ENCODE measurements around the gene LRRIQ4. TPM values are rescaled to one million over a fixed set of nuclear protein-coding genes. Genes with fewer than 3 reads are reported as not detected.
A peak's percentile ranks its signal among the peaks of the same experiment; 100 is the strongest.

LRRIQ4 gene
- total RNA-seq, 2 donors from 2014 or later: 0.21 to 0.32 TPM

DNA sequence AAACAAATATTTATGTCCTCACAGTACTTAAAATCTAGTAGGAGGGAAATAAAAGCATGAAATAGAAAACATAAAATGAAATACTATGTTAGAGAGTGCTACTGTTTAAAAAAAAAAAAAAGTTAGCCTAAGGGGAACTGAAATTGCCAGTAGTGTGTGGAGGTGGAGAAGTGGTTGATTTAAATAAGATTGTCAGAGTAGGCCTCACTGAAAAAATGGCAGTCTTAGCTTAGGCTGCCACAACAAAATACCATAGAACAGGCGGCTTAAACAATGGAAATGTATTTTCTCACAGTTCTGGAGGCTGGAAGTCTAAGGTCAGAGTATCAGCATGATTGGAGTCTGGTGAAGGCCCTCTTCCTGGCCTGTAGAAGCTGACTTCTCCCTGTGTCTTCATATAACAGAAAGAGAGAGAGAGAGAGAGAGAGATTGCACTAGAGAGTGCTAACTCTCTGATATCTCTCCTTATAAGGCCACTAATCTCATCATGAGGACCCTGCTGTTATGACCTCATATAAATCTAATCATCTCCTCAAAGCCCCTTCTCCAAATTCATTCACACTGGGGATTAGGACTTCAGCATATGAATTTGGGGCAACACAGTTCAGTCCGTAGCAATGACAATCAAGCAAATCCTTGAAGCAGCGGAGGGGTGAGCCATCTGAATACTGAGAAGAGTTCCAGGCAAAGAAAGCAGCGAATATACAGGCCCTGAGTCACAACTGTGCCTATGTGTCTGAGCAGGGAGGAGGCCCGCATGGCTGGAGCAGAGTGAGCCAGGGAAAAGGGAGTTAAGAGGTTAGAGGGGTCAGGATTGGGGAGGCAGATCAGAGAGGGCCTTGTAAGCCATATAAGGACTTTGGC, 23.6 kb downstream of the LRRIQ4 start:
- ATAC-seq (no peak), DNase-seq (ENCODE audit: low spot score in 2 of 2) (no peak)
- Mint-ChIP-seq H3K9me3 (no peaks in the 10 kb centered on the region), H3K27ac (no peak overlapping the region), H3K36me3 (no peaks in the 10 kb centered on the region)

DNA sequence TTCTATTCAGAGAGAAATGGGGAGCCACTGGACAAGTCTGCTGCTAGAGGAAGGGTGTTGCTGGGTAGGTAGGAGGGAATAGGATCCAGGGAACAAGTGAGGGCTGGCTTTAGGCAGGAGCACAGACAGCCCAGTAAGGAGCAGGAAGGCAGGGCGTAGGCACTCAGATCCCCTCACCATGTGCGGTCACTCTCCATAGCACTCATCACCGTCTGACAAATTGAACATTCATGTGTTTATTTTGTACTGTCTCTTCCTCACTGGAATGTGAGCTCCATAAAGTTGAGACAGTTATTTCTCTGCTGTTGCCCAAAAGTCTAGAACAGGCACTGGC, 24.2 kb downstream of the LRRIQ4 start:
- Mint-ChIP-seq H3K9me3 (no peaks in the 10 kb centered on the region), H3K36me3 (no peaks in the 10 kb centered on the region), H3K27ac (no peak overlapping the region)
- ATAC-seq (no peak), DNase-seq (ENCODE audit: low spot score in 2 of 2) (no peak)

DNA sequence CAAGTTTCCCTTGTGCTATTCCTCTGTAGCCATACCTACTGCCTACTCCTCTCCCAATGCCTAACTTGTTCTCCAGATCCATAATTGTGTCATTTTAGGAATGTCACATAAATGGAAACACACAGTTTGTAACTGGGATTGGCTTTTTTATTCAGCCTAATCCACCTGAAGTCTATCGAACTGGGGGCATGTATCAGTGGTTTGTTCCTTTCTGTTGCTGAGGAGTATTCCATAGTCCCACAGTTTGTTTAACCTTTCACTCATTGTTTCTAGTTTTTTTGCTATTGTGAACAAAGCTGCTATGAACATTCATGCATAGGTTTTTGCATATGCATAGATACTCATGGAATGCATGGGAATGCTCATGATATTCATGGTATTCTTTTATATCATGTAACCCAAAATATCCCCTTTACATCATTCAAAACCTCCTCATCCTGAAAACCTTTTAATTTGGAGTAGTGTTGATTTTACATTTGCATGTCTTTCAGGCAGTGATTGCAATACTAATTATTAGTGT, 25.9 kb downstream of the LRRIQ4 start:
- DNase-seq (ENCODE audit: low spot score in 2 of 2) (no peak), ATAC-seq (no peak)
- H3K9me3 Mint-ChIP-seq: no peaks in the 10 kb centered on the region
- no peak overlapping the region for H3K27ac Mint-ChIP-seq
- H3K36me3 Mint-ChIP-seq: no peaks in the 10 kb centered on the region

DNA sequence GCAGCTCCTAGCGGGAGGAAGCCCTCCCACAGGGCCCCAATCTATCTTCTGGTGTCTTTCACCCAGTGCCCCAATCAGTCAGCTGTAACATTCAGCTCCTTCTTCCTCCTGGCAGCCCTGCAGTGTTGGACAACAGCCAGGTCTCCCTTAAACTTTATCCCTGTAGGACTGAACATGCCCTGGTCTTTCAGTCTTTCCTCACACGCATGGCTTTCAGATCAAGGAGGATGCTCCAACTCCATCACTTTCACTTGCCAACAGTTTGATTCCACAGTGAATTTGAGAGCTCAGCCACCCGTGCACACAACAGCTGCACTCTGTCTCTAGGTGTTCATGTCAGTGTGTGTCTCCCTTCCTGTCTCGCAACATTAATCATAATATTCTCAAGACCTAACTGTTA, 28.5 kb downstream of the LRRIQ4 start:
- DNase-seq (ENCODE audit: low spot score in 2 of 2): no peak
- Mint-ChIP-seq H3K9me3 (no peaks in the 10 kb centered on the region), H3K36me3 (no peaks in the 10 kb centered on the region)

DNA sequence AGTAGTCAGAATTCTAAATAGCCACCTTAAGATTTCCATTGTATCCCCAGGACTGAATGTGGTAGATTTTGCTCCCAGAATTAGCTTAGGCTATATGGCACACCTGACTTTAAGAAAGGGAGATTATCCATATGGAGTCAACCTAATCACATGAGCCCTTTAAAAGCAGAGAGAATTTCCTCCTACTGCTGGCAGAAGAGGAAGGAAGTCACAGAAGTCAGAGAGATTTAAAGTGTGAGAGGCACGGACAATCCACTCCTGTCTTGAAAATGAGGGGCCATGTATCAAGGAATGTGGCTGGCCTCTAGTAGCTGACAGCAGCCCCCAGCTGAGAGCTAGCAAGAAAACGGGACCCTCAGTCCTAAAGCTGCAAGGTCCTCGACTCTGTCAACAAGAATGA, 30.3 kb downstream of the LRRIQ4 start:
- Mint-ChIP-seq H3K27ac (no peak overlapping the region), H3K9me3 (no peaks in the 10 kb centered on the region), H3K36me3 (no peaks in the 10 kb centered on the region)
- ATAC-seq (no peak), DNase-seq (ENCODE audit: low spot score in 2 of 2) (no peak)

More for the DNA sequence above, 28.5 kb downstream of the LRRIQ4 start:
- no peak overlapping the region for H3K27ac Mint-ChIP-seq
- ATAC-seq: no peak

DNA sequence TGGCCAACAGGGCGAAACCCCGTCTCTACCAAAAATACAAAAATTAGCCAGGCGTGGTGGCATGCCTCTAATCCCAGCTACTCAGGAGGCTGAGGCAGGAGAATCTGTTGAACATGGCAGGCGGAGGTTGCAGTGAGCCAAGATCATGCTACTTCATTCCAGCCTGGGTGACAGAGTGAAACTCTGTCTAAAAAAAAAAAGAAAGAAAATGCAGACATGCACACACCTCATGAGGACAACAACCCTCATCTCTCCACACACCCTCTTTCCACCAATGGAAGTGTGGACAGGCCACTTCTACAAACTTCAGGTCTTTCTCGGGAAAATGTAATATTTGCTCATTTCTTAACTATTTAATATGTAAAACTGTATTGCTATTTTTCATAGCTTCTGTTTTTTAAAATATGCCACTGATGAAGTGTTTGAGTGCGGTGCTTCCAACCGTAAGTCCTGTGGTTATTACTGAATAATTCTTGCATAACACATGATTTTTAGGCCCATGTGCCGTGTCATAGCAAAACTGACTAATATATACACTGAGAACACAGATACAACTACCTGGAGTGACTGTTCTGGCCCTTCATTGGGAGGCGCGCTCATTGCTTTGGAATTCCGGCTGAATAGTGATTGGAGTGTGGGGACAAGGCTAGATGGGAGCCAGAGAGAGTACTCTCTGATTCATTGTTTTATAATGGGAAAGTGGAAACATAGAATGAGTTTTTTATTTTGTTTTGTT, 34.0 kb downstream of the LRRIQ4 start:
- no peak for DNase-seq (ENCODE audit: low spot score in 2 of 2)
- Mint-ChIP-seq H3K9me3 (no peaks in the 10 kb centered on the region), H3K36me3 (no peaks in the 10 kb centered on the region), H3K27ac (no peak overlapping the region)
- ATAC-seq: no peak

DNA sequence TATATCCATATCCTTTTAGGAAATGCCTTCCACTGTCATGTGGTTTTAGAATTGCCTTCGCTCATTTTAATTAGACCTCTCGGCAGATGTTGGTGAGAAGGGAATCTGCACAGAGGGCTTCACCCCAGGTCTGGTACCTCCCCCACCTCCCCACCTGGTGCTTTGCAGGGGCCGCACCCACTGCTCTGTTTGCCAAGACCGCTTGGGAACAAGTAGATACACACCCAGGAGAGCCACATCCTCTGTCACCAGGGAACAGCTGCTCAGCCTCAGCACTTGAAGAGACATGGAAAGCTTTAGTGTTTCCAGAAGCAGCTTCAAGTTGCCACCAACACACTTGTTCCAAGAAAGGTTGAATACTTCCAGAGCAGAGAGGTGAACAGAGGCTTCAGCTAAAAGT, 35.2 kb downstream of the LRRIQ4 start:
- ATAC-seq: no peak
- Mint-ChIP-seq H3K9me3 (no peaks in the 10 kb centered on the region), H3K27ac (no peak overlapping the region), H3K36me3 (no peaks in the 10 kb centered on the region)
- no peak for DNase-seq (ENCODE audit: low spot score in 2 of 2)

DNA sequence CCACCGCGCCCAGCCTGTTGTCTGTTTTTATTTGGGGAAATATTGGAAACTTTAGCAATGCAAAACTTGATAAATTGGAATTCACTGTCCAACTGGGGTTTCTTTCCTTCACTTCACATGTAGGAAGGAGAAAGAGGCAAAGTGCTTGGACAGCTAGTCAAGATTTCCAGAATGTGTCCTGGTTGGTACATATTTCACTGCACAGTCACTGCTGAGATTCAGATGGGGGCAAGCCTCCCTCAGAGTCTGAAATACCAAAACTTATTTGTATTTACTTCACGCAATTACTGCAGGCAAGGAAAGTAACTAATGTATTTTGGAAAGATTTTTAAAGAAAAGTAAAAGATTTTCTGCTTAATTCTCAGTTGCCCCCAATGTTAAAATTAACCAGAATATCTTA, 36.1 kb downstream of the LRRIQ4 start:
- H3K9me3 Mint-ChIP-seq: no peaks in the 10 kb centered on the region

DNA sequence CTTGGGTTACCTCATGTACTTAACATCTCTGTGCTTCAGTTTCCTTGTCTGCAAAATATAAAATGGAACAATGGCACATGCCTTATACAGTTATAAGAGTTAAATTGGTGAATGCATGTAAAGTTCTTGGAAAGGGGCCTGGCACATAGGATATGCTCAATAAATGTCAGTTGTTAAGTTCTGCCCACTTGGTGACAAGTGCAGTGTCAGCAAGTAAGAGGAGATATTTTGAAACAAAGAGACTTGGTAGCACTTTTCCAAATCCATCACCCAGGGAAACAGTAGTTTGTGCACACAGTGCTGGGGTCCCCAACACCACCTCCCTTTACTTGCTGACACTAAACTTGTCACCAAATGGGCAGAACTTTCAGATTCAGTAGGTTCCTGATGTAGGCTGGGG, 37.9 kb downstream of the LRRIQ4 start:
- no peak for DNase-seq (ENCODE audit: low spot score in 2 of 2)
- Mint-ChIP-seq H3K36me3 (no peaks in the 10 kb centered on the region), H3K27ac (no peak overlapping the region), H3K9me3 (no peaks in the 10 kb centered on the region)
- no peak for ATAC-seq

More for the DNA sequence above, 36.1 kb downstream of the LRRIQ4 start:
- ATAC-seq (no peak), DNase-seq (ENCODE audit: low spot score in 2 of 2) (no peak)
- H3K36me3 Mint-ChIP-seq: no peaks in the 10 kb centered on the region
- no peak overlapping the region for H3K27ac Mint-ChIP-seq

DNA sequence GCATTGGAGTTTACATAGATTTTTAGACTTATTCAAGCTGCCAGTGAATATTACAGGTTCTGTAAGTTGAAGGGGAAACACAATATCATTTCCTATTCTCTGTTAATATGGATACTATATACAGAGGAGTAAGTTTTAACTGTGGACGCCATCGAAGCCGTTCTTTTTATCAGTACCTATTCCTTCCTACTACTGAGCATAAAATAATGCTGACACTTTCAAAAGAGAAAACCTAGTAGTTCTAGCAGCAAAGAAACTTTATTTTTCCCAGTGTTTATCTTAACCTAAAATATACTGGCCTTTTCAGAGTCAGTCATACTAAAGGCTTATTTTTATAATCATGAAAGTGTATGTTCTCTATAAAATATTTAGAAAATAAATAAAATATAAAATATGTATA, 42.8 kb downstream of the LRRIQ4 start:
- no peaks in the 10 kb centered on the region for H3K36me3 Mint-ChIP-seq
- H3K27ac Mint-ChIP-seq: no peak overlapping the region
- DNase-seq (ENCODE audit: low spot score in 2 of 2) (no peak), ATAC-seq (no peak)
- no peaks in the 10 kb centered on the region for H3K9me3 Mint-ChIP-seq

DNA sequence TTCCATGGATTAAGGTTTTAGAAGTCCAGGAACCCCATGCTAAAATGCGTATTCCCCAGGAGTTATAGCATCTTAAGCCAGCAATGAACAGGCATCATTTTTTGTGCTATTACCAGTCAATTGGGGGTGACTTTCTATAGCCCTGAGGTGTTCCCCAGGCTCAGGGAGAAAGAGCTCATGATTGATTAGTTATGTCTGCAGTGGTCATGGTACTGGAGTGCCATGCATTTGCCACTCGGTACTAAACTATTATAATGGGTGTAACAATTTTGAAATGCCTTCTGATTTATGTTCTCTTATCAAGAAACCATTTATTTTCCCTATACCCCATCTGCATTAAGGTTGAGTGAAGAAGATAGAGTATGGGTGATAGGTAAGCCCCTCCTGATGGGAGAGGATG, 45.1 kb downstream of the LRRIQ4 start:
- Mint-ChIP-seq H3K9me3 (no peaks in the 10 kb centered on the region), H3K27ac (no peak overlapping the region), H3K36me3 (no peaks in the 10 kb centered on the region)
- DNase-seq (ENCODE audit: low spot score in 2 of 2): no peak
- no peak for ATAC-seq

DNA sequence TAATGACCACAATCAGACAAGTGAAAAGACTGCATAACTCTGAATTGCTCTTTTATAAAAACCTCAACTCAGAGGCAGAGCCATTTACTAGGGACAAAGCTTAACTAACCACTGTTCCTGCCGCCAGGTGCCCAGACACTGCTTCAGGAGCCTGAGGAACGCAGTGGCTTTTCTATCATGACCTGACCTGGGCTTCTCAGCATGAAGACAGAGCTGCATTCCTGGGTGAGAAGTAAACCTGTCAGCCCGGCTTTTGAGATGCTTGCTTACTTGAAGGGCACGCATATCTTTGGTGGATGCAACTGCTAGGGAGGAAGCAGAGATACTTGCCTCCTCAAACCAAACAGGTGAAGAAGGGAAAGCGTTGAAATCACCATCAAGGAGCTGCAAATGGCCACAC, 49.2 kb downstream of the LRRIQ4 start:
- H3K27ac Mint-ChIP-seq: no peak overlapping the region
- DNase-seq (ENCODE audit: low spot score in 2 of 2): no peak
- H3K36me3 Mint-ChIP-seq: no peaks in the 10 kb centered on the region
- ATAC-seq: no peak
- H3K9me3 Mint-ChIP-seq: no peaks in the 10 kb centered on the region

DNA sequence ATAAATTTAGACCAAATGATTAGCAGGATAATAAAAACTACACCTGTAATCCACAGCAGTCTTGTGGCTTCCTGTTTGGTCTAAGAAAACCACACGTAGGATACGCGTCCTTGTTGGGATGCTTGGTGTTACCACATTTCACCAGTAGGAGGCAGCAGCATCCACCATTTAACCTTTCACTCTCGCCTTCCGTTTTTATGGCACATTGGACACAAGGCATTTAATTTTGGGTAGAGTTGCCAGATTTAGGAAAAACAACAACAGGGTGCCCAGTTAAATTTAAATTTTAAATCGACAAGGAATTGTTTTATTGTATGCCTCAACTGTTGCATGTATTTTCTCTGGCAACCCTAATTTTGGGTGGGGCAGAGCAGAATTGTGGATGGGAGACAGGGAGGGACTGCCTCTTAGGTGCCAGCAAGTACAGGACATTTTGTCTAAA, 50.8 kb downstream of the LRRIQ4 start:
- ATAC-seq (peak; percentile 59 to 79), DNase-seq (ENCODE audit: low spot score in 2 of 2) (peak; percentile 66 to 68)
- no peak overlapping the region for H3K27ac Mint-ChIP-seq

DNA sequence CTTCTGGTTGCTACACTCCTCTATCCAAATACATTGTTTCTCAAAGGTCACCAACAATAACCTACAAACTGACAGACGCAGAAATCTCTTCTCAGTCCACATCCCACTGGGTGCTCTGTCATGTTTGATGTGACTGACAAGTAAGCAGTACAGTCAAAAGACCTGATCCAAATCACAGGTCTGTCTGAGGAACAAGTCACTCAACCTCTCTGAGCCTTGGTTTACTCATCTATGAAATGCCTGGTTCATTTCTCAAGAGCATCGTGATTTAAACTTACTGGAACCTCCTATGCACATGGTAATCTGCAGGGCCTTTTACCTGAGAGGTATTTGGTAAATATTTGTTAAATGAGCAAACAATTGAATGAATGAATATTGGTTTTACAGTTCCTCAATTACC, 51.6 kb downstream of the LRRIQ4 start:
- Mint-ChIP-seq H3K27ac (no peak overlapping the region), H3K9me3 (no peaks in the 10 kb centered on the region), H3K36me3 (no peaks in the 10 kb centered on the region)
- ATAC-seq (peak; percentile 36 to 62), DNase-seq (ENCODE audit: low spot score in 2 of 2) (no peak)

More for the DNA sequence above, 50.8 kb downstream of the LRRIQ4 start:
- H3K9me3 Mint-ChIP-seq: no peaks in the 10 kb centered on the region
- no peaks in the 10 kb centered on the region for H3K36me3 Mint-ChIP-seq

DNA sequence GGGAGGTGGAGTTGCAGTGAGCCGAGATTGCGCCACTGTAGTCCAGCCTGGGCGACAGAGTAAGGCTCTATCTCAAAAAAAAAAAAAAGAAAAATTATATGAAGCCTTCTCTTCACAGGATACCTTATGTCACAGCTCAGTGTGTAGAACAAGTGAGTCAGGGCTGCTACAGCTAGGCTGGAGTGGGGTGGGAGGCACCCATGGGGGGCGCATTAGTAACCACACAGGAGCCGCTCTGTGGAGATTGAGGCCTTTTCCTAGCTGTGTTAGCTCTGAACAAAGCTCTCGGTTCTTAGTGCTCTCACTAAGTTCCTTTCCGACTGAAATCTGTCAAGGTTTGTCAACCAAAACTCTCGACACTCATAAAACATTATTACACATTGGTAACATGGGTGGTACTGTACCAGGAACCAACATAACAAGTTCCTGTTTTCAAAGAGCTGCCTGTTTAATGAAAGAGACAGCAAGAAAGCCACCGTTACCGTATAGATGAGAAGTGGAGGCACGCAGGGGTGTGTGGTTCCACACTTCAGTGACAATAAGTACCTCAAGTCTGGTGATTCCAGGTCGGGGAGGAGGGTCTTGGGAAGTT, 52.6 kb downstream of the LRRIQ4 start:
- H3K36me3 Mint-ChIP-seq: no peaks in the 10 kb centered on the region
- no peak overlapping the region for H3K27ac Mint-ChIP-seq
- H3K9me3 Mint-ChIP-seq: no peaks in the 10 kb centered on the region
- DNase-seq (ENCODE audit: low spot score in 2 of 2) (no peak), ATAC-seq (peak; percentile 59 to 82)

DNA sequence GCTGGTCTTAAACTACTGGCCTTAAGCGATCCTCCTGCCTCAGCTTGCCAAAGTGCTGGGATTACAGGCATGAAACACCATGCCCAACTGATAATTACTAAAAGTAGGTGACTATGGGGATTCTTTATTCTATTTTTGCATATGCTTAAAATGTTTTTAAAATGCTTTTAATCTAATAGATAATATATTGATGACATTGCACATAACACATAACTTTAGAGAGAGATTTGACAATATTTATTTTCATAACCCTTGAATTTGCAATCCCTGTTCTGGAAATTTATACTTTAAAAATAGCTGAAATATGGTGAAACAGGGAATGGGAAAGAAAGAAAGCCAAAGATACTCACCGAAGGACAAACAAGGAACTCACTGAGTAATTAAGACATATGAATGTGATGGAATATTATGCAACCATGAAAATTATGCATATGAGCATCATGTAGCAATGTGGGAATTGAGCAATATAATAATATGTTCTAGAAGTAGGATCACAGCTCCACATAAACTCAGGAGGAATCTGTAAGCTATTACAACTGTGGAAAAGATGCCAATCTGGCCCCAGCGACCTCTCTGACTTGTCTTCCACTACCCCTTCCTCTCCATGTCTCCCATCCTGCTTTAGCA, 55.0 kb downstream of the LRRIQ4 start:
- H3K9me3 Mint-ChIP-seq: no peaks in the 10 kb centered on the region
- H3K27ac Mint-ChIP-seq: no peak overlapping the region
- DNase-seq (ENCODE audit: low spot score in 2 of 2) (no peak), ATAC-seq (no peak)
- H3K36me3 Mint-ChIP-seq: no peaks in the 10 kb centered on the region

DNA sequence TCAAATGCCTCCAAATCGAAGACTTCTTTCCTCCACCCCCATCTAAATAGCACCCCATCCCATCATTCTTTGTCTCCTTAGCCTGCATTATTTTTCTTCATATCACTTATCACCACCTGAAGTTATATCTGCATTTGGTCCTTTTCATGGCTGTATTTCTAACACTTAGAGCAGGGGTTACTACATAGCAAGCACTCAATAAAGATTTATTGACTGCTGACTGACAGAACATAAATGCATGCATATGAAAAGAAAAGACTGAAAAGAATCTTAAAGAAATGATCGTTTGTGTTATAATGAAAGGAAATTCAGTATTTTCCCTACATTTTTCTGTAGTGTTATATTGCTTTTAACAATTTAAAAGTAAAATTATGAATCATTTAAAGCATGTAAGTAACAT, 55.7 kb downstream of the LRRIQ4 start:
- DNase-seq (ENCODE audit: low spot score in 2 of 2) (no peak), ATAC-seq (no peak)
- Mint-ChIP-seq H3K27ac (no peak overlapping the region), H3K36me3 (no peaks in the 10 kb centered on the region), H3K9me3 (no peaks in the 10 kb centered on the region)
